Measurements from ENCODE around the gene DMRTC2.

DMRTC2 gene

DNA sequence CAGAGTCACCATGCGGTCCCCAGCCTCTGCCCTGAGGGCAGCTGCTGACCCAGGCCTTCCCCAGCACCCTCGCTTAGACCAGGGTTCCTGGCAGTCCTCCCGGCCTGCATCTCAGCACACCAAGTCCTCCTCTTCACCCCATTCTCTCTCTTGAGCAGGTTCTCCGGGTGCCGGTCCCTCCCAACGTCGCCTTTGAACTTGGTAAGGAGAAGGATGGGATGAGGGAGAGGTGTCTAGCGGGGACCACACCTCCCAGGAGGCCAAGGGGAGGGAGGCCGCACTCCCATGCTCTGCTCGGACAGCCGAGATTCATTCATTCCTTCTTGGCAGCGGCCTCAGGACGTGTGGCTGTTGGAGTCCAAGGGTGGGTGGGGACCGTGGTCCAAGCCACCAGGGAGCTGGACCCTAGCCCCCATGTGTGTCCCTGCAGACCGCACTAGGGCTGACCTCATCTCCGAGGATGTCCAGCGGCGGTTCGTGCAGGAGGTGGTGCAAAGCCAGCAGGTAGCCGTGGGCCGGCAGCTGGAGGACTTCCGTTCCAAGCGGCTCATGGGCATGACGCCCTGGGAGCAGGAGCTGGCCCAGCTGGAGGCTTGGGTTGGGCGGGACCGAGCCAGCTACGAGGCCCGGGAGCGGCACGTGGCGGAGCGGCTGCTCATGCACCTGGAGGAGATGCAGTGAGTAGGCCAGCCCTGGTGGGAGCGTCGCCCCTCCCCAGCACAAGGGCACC, 47.5 kb downstream of the DMRTC2 start:
- no peak for FAIRE-seq

DNA sequence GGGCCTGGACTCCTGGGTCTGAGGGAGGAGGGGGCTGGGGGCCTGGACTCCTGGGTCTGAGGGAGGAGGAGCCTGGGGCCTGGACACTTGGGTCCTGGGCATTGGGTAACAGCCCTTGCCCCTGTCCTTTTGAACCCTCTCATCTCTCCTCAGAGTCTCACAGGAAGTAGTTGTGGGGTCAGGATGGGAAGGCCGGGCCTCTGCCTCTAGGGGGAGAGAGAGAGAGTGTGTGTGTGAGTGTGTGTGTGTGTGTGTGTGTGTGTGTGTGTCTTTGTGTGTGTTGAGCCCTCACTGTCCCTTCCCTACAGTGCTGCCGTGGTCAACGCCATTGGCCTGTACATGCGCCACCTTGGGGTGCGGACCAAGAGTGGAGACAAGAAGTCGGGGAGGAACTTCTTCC, 49.1 kb downstream of the DMRTC2 start:
- no peak for FAIRE-seq

DNA sequence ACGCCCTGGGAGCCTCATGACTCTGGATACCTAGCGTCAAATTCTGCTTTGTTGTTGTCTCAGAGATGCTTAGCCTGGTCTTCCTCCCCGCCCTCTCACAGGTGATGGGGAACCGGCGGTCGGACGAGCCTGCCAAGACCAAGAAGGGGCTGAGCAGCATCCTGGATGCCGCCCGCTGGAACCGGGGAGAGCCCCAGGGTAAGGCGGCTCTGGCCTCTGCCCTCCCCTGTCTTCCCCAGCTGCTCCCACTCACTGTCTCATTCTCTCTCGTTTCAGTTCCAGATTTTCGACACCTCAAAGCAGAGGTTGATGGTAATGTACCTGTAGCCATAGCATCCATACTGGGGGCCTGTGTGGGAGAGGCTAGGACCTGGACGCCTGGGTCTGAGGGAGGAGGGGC, 49.5 kb downstream of the DMRTC2 start:
- no peak for FAIRE-seq

DNA sequence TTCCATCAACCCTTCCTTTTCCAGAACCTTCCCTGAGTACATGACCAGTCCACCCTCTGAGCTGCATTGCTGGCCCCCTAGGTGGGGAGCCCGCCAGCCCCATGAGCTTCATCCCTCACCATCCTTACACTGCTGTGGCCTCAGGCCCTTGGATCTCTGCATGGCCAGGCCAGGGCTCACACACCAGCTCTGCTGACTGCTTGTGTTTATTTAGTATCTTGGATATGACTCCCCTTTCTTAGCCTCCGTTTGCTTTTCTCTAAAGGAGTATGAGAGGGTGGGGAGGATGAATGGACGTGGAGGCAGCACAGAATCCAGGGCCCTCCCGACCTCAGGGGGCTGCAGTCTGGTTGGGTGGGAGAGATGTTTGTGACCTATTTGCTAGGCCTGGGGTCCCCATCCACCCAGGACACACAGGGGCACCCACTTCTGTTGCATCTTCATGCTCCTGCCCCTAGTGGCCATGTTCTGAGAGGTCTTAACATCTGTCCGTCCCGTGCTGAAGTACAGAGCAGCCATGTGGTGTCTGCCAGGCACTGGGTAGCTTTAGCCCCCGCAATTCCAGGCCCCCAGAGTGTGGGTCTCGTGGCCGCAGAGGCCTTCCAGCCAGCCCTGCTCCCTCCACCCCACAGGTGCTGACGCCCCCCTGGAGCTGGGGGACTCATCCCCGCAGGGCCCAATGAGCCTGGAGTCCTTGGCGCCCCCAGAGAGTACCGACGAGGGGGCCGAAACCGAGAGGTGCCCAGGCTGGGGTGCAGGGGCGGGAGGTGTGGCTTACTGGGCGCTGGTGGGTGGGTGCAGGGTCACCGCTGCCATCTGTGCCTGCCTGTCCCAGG, 51.1 kb downstream of the DMRTC2 start:
- no peak for FAIRE-seq

DNA sequence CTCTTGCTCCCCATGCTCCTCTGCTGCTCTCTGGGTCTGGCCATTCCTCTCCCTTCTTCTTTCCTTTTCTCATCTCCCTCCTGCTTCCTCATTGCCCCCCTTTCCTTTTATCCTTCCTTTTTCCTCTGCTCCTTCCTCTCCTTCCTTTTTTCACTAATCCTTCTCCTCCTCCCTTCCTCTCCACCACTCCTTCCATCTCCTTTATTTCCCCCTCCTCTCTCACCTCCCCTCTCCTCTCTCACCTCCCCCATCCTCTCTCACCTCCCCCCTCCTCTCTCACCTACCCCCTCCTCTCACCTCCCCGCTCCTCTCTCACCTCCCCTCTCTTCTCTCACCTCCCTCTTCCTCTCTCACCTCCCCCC, 51.7 kb downstream of the DMRTC2 start:
- no peak for FAIRE-seq

DNA sequence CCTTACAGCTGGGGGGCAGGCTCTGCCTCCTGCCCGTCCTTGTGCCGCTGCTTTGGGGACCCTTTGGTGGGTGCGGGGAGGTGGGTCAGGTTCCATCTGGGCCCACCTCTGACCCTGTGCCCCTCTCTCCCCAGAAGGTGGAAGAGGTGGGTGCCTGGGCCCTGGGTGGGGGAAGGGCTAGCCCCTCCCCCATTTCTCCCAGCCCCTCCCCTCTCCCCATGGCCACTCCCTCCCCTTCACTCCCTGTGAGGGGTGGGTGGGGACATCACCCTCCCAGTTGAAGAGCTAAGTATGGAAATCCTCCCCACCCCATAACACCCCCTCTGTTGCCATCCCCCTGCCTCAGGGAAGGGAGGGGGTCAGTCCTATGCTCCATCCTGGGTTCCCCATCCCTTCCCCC, 52.3 kb downstream of the DMRTC2 start:
- FAIRE-seq = no peak

DNA sequence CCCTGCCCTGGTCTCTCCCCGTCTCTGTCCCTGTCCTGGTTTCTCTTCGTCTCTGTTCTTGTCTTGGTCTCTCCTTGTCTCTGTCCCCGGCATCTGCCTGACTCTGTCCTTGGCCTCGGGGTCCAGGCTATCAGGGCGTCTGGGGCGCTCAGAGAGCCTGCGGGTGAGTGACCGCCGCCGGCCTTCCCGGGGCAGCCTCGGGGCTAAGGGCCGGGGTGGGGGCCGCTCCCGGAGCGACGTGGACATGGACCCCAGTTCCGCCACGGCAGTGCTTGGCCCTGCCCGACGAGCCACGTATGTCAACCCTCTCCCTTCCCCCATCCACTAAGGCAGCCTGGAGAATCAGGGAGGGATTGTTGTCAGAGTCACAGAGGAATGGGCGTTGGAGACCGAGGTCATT, 53.0 kb downstream of the DMRTC2 start:
- FAIRE-seq = no peak

DNA sequence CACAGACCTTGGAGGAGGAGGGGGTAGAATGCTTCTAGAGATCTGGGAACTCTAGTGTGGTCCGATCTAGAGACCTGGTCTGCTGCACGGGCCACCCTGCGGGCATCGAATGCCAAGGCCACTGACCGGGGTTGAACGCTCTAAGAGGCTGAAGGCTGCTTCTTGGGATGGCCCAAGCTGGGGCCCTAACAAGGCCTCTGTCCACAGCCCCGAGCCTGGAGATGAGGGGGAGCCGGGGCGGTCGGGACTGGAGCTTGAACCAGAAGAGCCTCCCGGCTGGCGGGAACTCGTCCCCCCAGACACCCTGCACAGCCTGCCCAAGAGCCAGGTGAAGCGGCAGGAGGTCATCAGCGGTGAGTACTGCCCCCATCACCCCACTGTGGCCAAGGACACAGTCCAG, 53.4 kb downstream of the DMRTC2 start:
- FAIRE-seq = no peak

Data from A204.1 (cell line).